ENCODE measurements around the gene UTP20.

UTP20 gene

DNA sequence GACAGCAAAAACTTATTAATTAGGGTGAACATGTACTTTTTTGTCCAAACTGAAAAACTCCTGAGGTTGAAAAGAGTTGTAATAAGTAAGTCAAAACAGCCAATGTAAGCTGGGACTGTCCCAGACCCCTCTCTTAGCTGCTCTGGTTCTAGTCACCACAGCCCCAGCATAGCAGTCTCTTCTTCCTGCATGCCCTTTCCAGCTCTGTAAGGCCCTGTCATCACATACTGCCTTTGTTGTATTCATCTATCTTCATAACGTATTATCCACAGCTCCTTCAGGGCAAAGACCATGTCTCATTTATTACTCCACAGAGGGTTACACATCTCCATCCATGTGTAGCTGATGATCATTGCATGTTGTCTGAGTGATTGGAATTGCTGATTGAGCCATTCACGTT, 56.5 kb downstream of the UTP20 start:
- TF ChIP-seq, protein P1, sequence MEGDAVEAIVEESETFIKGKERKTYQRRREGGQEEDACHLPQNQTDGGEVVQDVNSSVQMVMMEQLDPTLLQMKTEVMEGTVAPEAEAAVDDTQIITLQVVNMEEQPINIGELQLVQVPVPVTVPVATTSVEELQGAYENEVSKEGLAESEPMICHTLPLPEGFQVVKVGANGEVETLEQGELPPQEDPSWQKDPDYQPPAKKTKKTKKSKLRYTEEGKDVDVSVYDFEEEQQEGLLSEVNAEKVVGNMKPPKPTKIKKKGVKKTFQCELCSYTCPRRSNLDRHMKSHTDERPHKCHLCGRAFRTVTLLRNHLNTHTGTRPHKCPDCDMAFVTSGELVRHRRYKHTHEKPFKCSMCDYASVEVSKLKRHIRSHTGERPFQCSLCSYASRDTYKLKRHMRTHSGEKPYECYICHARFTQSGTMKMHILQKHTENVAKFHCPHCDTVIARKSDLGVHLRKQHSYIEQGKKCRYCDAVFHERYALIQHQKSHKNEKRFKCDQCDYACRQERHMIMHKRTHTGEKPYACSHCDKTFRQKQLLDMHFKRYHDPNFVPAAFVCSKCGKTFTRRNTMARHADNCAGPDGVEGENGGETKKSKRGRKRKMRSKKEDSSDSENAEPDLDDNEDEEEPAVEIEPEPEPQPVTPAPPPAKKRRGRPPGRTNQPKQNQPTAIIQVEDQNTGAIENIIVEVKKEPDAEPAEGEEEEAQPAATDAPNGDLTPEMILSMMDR (IDR thresholded peaks at IDR 0.05; ENCODE audit: borderline replicate concordance, insufficient read depth, low read depth, low read length) = no peak
- no peak overlapping the region for H3K4me3 ChIP-seq (ENCODE audit: low read depth, low read length)

DNA sequence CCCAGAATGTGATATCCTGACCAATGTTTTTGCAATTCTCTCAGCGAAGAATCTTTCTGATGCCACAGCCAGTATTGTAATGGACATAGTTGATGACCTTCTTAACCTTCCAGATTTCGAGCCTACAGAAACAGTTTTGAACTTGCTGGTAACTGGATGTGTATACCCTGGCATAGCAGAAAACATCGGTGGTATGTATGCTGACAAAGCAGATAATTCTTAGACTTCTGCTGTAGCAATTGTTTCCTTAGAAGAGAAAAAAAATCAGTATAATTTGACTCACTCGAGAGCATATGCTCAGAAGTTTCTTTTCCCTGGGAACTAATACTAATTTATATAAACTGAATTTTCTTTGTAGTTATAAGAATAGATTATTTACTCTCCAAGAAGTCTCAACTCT, 58.2 kb downstream of the UTP20 start:
- TF ChIP-seq, protein P1 (IDR thresholded peaks at IDR 0.05; ENCODE audit: borderline replicate concordance, insufficient read depth, low read depth, low read length) = no peak
- no peak overlapping the region for H3K4me3 ChIP-seq (ENCODE audit: low read depth, low read length)

DNA sequence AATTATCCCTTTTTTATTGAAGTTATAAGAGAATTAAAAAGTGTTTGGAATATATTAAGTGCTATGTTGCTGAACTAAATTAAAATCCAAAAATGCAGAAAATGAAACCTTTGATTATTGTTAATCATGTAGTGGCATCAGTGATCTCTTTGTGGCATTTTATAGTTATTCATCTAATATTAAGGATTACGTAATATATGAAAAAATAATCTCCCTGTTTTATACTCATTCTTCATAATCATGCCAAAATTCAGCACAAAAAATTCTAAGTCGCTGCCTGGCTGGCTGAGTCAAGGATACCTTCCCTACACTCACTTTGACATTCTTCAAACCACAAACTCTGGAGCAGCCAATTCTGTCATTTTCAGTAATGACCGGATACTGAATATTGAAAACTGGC, 64.0 kb downstream of the UTP20 start:
- H3K4me3 ChIP-seq (ENCODE audit: low read depth, low read length) = no peak overlapping the region
- TF ChIP-seq, protein P1 (IDR thresholded peaks at IDR 0.05; ENCODE audit: borderline replicate concordance, insufficient read depth, low read depth, low read length) = no peak

DNA sequence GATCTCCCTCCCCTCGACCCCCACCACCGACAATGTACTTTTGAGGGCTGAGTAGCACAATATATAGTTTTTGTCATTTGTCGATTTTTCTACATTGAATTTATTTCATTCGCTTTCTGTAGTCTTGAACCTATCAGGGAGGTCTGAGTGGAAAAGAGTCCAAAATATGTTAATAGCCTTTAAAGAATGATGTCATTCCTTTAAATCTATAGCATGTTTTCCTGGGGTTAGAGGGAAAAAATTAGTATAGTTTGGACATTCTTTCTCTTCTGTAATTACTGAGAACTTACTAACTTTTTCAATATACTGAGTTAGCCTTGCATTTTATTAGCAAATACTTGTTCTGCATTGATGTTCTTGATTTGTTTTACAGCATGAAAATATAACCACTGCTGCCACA, 71.8 kb downstream of the UTP20 start:
- H3K4me3 ChIP-seq (ENCODE audit: low read depth, low read length) = no peak overlapping the region
- TF ChIP-seq, protein P1 (IDR thresholded peaks at IDR 0.05; ENCODE audit: borderline replicate concordance, insufficient read depth, low read depth, low read length) = no peak

DNA sequence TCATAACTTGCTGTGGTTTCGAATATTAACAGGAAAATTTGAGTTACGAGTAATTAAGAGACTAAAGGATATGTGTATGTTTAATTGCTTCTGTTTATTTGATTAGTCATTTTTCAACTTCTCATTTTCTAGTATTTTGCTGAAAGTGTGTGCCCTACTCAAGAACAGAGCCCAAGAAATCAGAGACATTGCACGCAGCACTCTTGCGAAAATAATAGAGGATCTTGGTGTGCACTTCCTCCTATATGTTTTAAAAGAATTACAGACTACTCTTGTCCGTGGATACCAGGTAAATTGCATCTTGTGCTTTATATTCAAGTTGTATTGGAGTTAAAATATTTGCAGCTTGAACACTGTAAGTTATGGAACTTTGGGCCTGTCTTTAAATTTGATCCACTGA, 76.9 kb downstream of the UTP20 start:
- TF ChIP-seq, protein P1 (IDR thresholded peaks at IDR 0.05; ENCODE audit: borderline replicate concordance, insufficient read depth, low read depth, low read length) = no peak
- no peak overlapping the region for H3K4me3 ChIP-seq (ENCODE audit: low read depth, low read length)

DNA sequence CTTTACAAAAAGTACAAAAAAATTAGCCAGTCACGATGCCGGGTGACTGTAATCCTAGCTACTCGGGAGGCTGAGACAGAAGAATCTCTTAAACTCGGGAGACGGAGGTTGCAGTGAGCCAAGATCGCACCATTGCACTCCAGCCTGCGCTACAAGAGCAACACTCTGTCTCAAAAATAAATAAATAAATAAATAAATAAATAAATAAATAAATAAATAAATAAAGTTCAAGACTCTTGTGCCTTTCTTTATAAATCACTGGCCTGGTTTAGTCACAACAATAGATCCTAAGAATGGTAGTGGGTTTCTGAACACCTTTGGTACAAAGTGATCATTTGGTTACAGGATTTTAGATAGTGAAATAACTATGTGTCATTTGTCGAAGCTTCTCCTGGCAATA, 81.5 kb downstream of the UTP20 start:
- no peak overlapping the region for H3K4me3 ChIP-seq (ENCODE audit: low read depth, low read length)
- TF ChIP-seq, protein P1 (IDR thresholded peaks at IDR 0.05; ENCODE audit: borderline replicate concordance, insufficient read depth, low read depth, low read length) = no peak

DNA sequence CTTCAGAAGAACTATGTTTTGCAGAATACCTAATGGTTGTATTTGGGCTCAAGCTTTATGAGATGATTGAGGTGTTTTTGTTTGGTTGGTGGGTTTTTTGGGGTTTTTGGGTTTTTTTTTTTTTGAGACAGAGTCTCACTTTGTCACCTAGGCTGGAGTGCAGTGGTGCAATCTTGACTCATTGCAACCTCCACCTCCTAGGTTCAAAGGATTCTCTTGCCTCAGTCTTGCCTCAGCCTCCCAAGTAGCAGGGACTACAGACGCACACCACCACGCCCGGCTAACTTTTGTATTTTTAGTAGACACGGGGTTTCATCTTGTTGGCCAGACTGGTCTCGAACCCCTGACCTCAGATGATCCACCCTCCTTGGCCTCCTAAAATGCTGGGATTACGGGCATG, 88.1 kb downstream of the UTP20 start:
- TF ChIP-seq, protein P1 (IDR thresholded peaks at IDR 0.05; ENCODE audit: borderline replicate concordance, insufficient read depth, low read depth, low read length) = no peak
- no peak overlapping the region for H3K4me3 ChIP-seq (ENCODE audit: low read depth, low read length)
